H1 (cell line): ENCODE measurements around the gene STRA8. TPM values are rescaled to one million over a fixed set of nuclear protein-coding genes. Genes with fewer than 3 reads are reported as not detected.

Source experiments
- CTCF ChIA-PET: fragments of 300-600 bp; sonication (Branson Sonifier 250); formaldehyde crosslinking; loops from one replicate; lab custom pipeline; 2021; ENCODE audit not compliant: partially characterized antibody; lab: Charles Lee
- POLR2A ChIA-PET: fragments of 300-600 bp; sonication (Branson Sonifier 250); formaldehyde crosslinking; loops from one replicate; lab custom pipeline; 2021; ENCODE audit warnings: inconsistent platforms; ENCODE audit not compliant: partially characterized antibody; lab: Charles Lee
- DNase-seq, 2 experiments: peaks; one replicate each; pipeline versions ENCODE4 v3.0.0 to v3.0.0-alpha.2; 2010 to 2022; ENCODE audit warnings: low spot score in 2 of 2, low read depth in 1 of 2, mixed read lengths in 1 of 2
- FAIRE-seq: peaks from 2 replicates; lab custom pipeline; 2011; peaks lifted over from hg19 to GRCh38; lab: Jason Lieb, UNC
- H2AFZ ChIP-seq: 2 replicates; pipeline ENCODE4 v1.8.1; 2012; ENCODE audit warnings: low read length, inconsistent platforms
- H2AK5ac ChIP-seq: 2 replicates; pipeline ENCODE4 v1.6.1; 2013; ENCODE audit warnings: low read depth, low read length
- H2BK120ac ChIP-seq: replicated peaks from 2 replicates; pipeline ENCODE3; 2013; ENCODE audit warnings: low read depth, low read length, inconsistent platforms
- H2BK12ac ChIP-seq: 2 replicates; pipeline ENCODE4 v1.6.1; 2013; ENCODE audit warnings: low read depth, low read length
- H2BK15ac ChIP-seq: 2 replicates; pipeline ENCODE4 v1.6.1; 2013; ENCODE audit warnings: low read length
- H2BK20ac ChIP-seq: 2 replicates; pipeline ENCODE4 v1.6.1; 2013; ENCODE audit warnings: low read length
- H2BK5ac ChIP-seq: 2 replicates; pipeline ENCODE4 v1.6.1; 2013; ENCODE audit warnings: low read depth, low read length
- H3K14ac ChIP-seq: 2 replicates; pipeline ENCODE4 v1.6.1; 2013; ENCODE audit warnings: inconsistent platforms; ENCODE audit not compliant: insufficient read length
- H3K18ac ChIP-seq: 2 replicates; pipeline ENCODE4 v1.6.1; 2013; ENCODE audit warnings: low read length; ENCODE audit errors: extremely low read depth
- H3K23ac ChIP-seq: 2 replicates; pipeline ENCODE4 v1.6.1; 2013; ENCODE audit warnings: inconsistent platforms; ENCODE audit not compliant: insufficient read length
- H3K23me2 ChIP-seq: 2 replicates; pipeline ENCODE4 v1.6.1; 2013; ENCODE audit warnings: low read depth, low read length
- H3K27ac ChIP-seq: 2 replicates; pipeline ENCODE4 v1.6.1; 2011; ENCODE audit warnings: low read depth, low read length, inconsistent platforms
- H3K27me3 ChIP-seq, 4 experiments: replicated peaks in 1 of 4; 1 replicate in 1 of 4; 2 replicates in 3 of 4; pipeline versions ENCODE4 v1.6.1 to v1.8.1; 2011 to 2013; ENCODE audit warnings: low read length in 3 of 4, mild to moderate bottlenecking in 3 of 4, inconsistent platforms in 2 of 4, mixed read lengths in 2 of 4, moderate library complexity in 1 of 4; ENCODE audit not compliant: control insufficient read depth in 3 of 4, insufficient read depth in 3 of 4; ENCODE audit errors: extremely low read depth in 1 of 4
- H3K36me3 ChIP-seq, 4 experiments: 2 replicates each; pipeline versions ENCODE4 v1.6.1 to v1.8.1; 2011 to 2013; ENCODE audit warnings: mild to moderate bottlenecking in 4 of 4, low read length in 3 of 4, moderate library complexity in 2 of 4, control low read depth in 1 of 4, inconsistent platforms in 1 of 4; ENCODE audit not compliant: insufficient read depth in 4 of 4, control insufficient read depth in 2 of 4
- H3K4ac ChIP-seq: replicated peaks from 2 replicates; pipeline ENCODE3; 2013; ENCODE audit warnings: low read length, low read depth, mixed read lengths, inconsistent platforms; ENCODE audit not compliant: insufficient read length
- H3K4me1 ChIP-seq, 4 experiments: replicated peaks in 1 of 4; 1 replicate in 1 of 4; 2 replicates in 3 of 4; pipeline versions ENCODE4 v1.6.1 to v1.8.1; 2011 to 2013; ENCODE audit warnings: low read length in 3 of 4, inconsistent platforms in 2 of 4, mixed read lengths in 1 of 4; ENCODE audit not compliant: insufficient read depth in 4 of 4, control insufficient read depth in 3 of 4
- H3K4me2 ChIP-seq, 2 experiments: 2 replicates each; pipeline versions ENCODE4 v1.6.1 to v1.8.1; 2011 to 2013; ENCODE audit warnings: low read depth in 2 of 2, low read length in 2 of 2, control low read depth in 1 of 2, inconsistent platforms in 1 of 2, mild to moderate bottlenecking in 1 of 2; ENCODE audit not compliant: insufficient read depth in 1 of 2
- H3K4me3 ChIP-seq, 4 experiments: fragments of 200-600, 300-600 bp in 1 of 4; sonication (generic), shearing (Covaris generic), sonication (Bioruptor Twin) in 1 of 4; 2 replicates each; pipeline versions ENCODE4 v1.5.1 to v1.8.1; 2011 to 2016; ENCODE audit warnings: low read length in 4 of 4, low read depth in 3 of 4, control low read depth in 2 of 4, inconsistent platforms in 2 of 4, mild to moderate bottlenecking in 2 of 4, mixed read lengths in 1 of 4, moderate library complexity in 1 of 4; ENCODE audit not compliant: insufficient read depth in 2 of 4; ENCODE audit errors: extremely low read depth in 1 of 4
- H3K56ac ChIP-seq: replicated peaks from 2 replicates; pipeline ENCODE3; 2013; ENCODE audit warnings: low read depth, mild to moderate bottlenecking, mixed read lengths, low read length, inconsistent platforms; ENCODE audit not compliant: insufficient read length
- H3K79me1 ChIP-seq: 2 replicates; pipeline ENCODE4 v1.6.1; 2013; ENCODE audit warnings: low read depth, low read length, control low read depth
- H3K79me2 ChIP-seq, 2 experiments: 2 replicates each; pipeline versions ENCODE4 v1.6.1 to v1.8.1; 2012 to 2013; ENCODE audit warnings: low read length in 2 of 2, mild to moderate bottlenecking in 2 of 2, inconsistent platforms in 1 of 2; ENCODE audit not compliant: insufficient read depth in 2 of 2, control insufficient read depth in 1 of 2
- H3K9ac ChIP-seq, 4 experiments: replicated peaks in 1 of 4; 1 replicate in 1 of 4; 2 replicates in 3 of 4; pipeline versions ENCODE4 v1.6.1 to v1.8.1; 2011 to 2013; ENCODE audit warnings: low read depth in 3 of 4, low read length in 3 of 4, control low read depth in 2 of 4, mild to moderate bottlenecking in 2 of 4, moderate library complexity in 2 of 4, inconsistent platforms in 1 of 4; ENCODE audit errors: extremely low read depth in 1 of 4
- H3K9me3 ChIP-seq, 2 experiments: 2 replicates each; pipeline versions ENCODE4 v1.6.1 to v1.8.1; 2012 to 2013; ENCODE audit warnings: mild to moderate bottlenecking in 2 of 2, moderate library complexity in 2 of 2, control low read depth in 1 of 2, inconsistent platforms in 1 of 2, low read depth in 1 of 2, low read length in 1 of 2, mixed read lengths in 1 of 2; ENCODE audit not compliant: insufficient read depth in 2 of 2
- H4K20me1 ChIP-seq, 2 experiments: replicated peaks in 1 of 2; 2 replicates each; pipeline versions ENCODE3 to v1.8.1; 2011 to 2013; ENCODE audit warnings: inconsistent platforms in 2 of 2, low read length in 2 of 2, mild to moderate bottlenecking in 1 of 2; ENCODE audit not compliant: insufficient read depth in 2 of 2, control insufficient read depth in 1 of 2
- H4K5ac ChIP-seq: 2 replicates; pipeline ENCODE4 v1.6.1; 2013; ENCODE audit warnings: low read length, low read depth, mixed read lengths, inconsistent platforms; ENCODE audit not compliant: insufficient read length
- H4K8ac ChIP-seq: 2 replicates; pipeline ENCODE4 v1.8.0; 2013; ENCODE audit warnings: mild to moderate bottlenecking, moderate library complexity, low read length, inconsistent platforms; ENCODE audit not compliant: insufficient read depth; ENCODE audit errors: extremely low read depth
- H4K91ac ChIP-seq: replicated peaks from 2 replicates; pipeline ENCODE3; 2013; ENCODE audit warnings: low read length, mixed read lengths, inconsistent platforms; ENCODE audit not compliant: insufficient read length
- CEBPB ChIP-seq: IDR thresholded peaks from 2 replicates; pipeline ENCODE4 v1.6.1; 2012; ENCODE audit warnings: low read depth, low read length
- CHD1 ChIP-seq: IDR thresholded peaks from 2 replicates; pipeline ENCODE4 v1.6.1; 2012; ENCODE audit warnings: low read depth, low read length, improper control_type of control experiment
- EGR1 ChIP-seq: IDR thresholded peaks from 2 replicates; pipeline ENCODE4 v1.6.1; 2011; ENCODE audit warnings: low read depth, low read length, borderline replicate concordance
- RBBP5 ChIP-seq: IDR thresholded peaks from 2 replicates; pipeline ENCODE4 v1.7.1; 2012; ENCODE audit warnings: low read depth, mild to moderate bottlenecking, inconsistent platforms, low read length, moderate library complexity, borderline replicate concordance
- WGBS, 2 experiments: shearing (Covaris generic) in 1 of 2; methylation state at CpG; one replicate each; pipeline versions ENCODE4 v1.1.6 to v1.1.7; 2013 to 2015; ENCODE audit warnings: low lambda C conversion rate in 2 of 2, mixed read lengths in 2 of 2, inconsistent platforms in 1 of 2, low coverage in 1 of 2, missing lambda C conversion rate in 1 of 2; ENCODE audit not compliant: insufficient replicate concordance in 2 of 2, insufficient coverage in 1 of 2, insufficient read length in 1 of 2; ENCODE audit errors: extremely low coverage in 1 of 2, missing lambda C conversion rate in 1 of 2; 5-methylcytosine and 5-hydroxymethylcytosine counted together
- polyA plus RNA-seq, 7 experiments: library from polyadenylated mRNA; depleted of rRNA in 3 of 7; stranded (reverse) in 5 of 7; unstranded in 2 of 7; fragments of >200 nt in 5 of 7; fragments of 200-250 nt in 2 of 7; gene quantifications; 1 replicate in 5 of 7; 2 replicates in 1 of 7; 4 replicates in 1 of 7; pipeline versions ENCODE4 v1.2.1 to v1.2.3, GENCODE V29; 2011 to 2013; ENCODE audit warnings: missing spikeins in 2 of 7, mixed read lengths in 2 of 7
- total RNA-seq: library from RNA; stranded (reverse); fragmentation: NEBNext Ultra II Directional; extraction: Animal tissue kit (Norgen Biotek cat#: 25700); gene quantifications from 2 replicates; pipeline ENCODE4 v1.2.1, GENCODE V29; 2021
- TF ChIP-seq, protein P1 (sequence below): IDR thresholded peaks from 2 replicates; pipeline ENCODE4 v1.6.1; 2011; ENCODE audit warnings: low read length, improper control_type of control experiment

STRA8 gene
- total and polyA plus RNA-seq, 2 of the 8 experiments (the other 6 are each of a cell fraction or from before 2014, with no cell fraction given) = not detected

DNA sequence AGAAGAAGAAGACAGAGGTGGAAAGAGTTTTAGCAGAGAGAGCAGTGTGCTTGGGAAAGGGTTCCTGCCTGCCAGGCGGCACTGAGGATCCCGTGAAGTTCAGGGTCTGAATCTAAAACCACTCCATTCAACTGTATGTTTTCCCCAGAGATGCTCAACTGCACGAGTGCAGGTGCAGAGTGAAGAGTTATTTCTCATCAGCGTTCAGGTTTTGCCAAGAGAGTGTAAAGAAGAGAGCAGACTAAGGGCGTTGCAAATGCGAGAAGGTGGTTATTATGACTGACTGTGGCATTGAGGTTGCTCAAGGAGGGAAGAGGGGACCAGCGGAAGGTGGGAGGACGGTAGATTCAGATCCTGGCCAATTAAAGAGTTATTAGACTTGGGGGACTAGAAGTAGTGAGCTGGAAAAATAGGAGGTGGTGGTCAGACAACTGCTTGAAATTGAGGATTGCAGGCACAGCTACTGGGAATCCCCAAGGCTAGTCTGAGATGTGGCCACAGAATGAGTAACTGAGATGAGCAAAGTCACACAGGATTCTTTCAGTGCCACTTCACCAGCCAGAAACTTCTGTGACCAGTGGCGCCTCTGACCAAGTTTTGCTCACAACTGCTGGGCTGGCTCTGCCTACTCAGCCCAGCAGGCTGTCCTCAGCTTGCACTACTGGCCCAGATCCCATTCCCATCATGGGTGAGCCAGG lies 29.1 kb downstream of the STRA8 start:
- H3K36me3 ChIP-seq = no peaks in the 10 kb centered on the region
- H4K91ac ChIP-seq = no peak overlapping the region
- no peak overlapping the region for H4K8ac ChIP-seq
- no peak overlapping the region for H4K5ac ChIP-seq
- H3K79me2 ChIP-seq = no peaks in the 10 kb centered on the region
- H2BK120ac ChIP-seq = no peak overlapping the region
- peaks cover 0 to 5% (median 4%) of the 10 kb centered on the region in 4 experiments; a peak in 4 of 7 replicates for H3K4me1 ChIP-seq
- no peak overlapping the region for H2BK15ac ChIP-seq
- H2BK20ac ChIP-seq = no peak overlapping the region
- H3K23me2 ChIP-seq = no peaks in the 10 kb centered on the region
- no peak overlapping the region for H3K4ac ChIP-seq
- H2AFZ ChIP-seq = no peak overlapping the region
- no peaks in the 10 kb centered on the region for H4K20me1 ChIP-seq
- H3K9me3 ChIP-seq = 0 out of 4 replicates have a peak, but pooled peaks cover 0 to 2% of the 10 kb centered on the region in 2 experiments
- H2AK5ac ChIP-seq = no peak overlapping the region
- no peak overlapping the region for H3K18ac ChIP-seq
- no peak overlapping the region for H3K27ac ChIP-seq
- FAIRE-seq (no peak), DNase-seq (no peak)
- no peak overlapping the region for H3K23ac ChIP-seq
- no peak overlapping the region for H3K9ac ChIP-seq
- CTCF ChIA-PET = interaction anchor here (0.8 to 6.9 kb wide), 5 partner anchors 12 to 238 kb away, joined by 3 to 53 read pairs (median 5); no protein-coding TSS in a partner anchor
- no peak overlapping the region for H3K4me2 ChIP-seq
- no peak overlapping the region; the same call in 1 of the 2 replicates for H2BK5ac ChIP-seq
- H3K14ac ChIP-seq = no peak overlapping the region
- no peaks in the 10 kb centered on the region for H3K79me1 ChIP-seq
- 75% methylated on average over 9 of the region's 9 CpGs; no CpG with 5 or more reads in 1 of the 2 experiments for WGBS, 2 experiments
- H2BK12ac ChIP-seq = no peak overlapping the region
- no peak overlapping the region for H3K56ac ChIP-seq
- no peak overlapping the region for H3K4me3 ChIP-seq
- H3K27me3 ChIP-seq = no peaks in the 10 kb centered on the region
- TF ChIP-seq RBBP5 = no peak
- TF ChIP-seq, protein P1, sequence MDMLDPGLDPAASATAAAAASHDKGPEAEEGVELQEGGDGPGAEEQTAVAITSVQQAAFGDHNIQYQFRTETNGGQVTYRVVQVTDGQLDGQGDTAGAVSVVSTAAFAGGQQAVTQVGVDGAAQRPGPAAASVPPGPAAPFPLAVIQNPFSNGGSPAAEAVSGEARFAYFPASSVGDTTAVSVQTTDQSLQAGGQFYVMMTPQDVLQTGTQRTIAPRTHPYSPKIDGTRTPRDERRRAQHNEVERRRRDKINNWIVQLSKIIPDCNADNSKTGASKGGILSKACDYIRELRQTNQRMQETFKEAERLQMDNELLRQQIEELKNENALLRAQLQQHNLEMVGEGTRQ = no peak
- no peak for TF ChIP-seq EGR1
- no peak for TF ChIP-seq CHD1
- TF ChIP-seq CEBPB = no peak
- TF ChIP-seq, all 59 proteins: peak for 0
- POLR2A ChIA-PET = no interaction called here
